ENCODE measurements around the gene CCKAR.

DNA sequence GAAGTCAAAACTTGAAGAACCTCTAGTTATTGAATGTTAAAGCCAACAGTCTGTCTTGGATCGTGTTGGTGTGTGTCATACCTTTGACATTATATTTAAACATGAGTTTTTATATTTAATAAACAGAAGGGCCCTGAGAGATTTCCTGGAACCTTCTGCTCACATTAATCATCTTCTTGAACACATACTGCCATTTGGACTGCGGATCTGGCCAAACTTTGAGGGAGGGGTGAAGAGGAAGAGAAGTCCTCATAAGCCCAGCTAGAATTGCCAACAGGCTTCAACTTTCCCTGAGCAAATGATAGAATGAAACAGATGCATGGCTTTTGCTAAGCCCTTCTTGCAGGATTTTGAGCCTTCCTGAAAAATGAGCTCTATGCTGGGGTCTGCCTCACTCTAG lies 27.4 kb downstream of the CCKAR start:
- TF ChIP-seq, protein P1, sequence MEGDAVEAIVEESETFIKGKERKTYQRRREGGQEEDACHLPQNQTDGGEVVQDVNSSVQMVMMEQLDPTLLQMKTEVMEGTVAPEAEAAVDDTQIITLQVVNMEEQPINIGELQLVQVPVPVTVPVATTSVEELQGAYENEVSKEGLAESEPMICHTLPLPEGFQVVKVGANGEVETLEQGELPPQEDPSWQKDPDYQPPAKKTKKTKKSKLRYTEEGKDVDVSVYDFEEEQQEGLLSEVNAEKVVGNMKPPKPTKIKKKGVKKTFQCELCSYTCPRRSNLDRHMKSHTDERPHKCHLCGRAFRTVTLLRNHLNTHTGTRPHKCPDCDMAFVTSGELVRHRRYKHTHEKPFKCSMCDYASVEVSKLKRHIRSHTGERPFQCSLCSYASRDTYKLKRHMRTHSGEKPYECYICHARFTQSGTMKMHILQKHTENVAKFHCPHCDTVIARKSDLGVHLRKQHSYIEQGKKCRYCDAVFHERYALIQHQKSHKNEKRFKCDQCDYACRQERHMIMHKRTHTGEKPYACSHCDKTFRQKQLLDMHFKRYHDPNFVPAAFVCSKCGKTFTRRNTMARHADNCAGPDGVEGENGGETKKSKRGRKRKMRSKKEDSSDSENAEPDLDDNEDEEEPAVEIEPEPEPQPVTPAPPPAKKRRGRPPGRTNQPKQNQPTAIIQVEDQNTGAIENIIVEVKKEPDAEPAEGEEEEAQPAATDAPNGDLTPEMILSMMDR (IDR thresholded peaks at IDR 0.05; ENCODE audit: poor library complexity) = no peak
- TF ChIP-seq EZH2 (IDR thresholded peaks at IDR 0.05; ENCODE audit: borderline replicate concordance) (no peak), EZH2phosphoT487 (IDR thresholded peaks at IDR 0.05; ENCODE audit: low read depth, severe bottlenecking, unreplicated experiment) (no peak)
